IMR-90 (cell line): Measurements from ENCODE around the gene RRP9. TPM values are rescaled to one million over a fixed set of nuclear protein-coding genes. Genes with fewer than 3 reads are reported as not detected.
A peak's percentile ranks its signal among the peaks of the same experiment; 100 is the strongest.
"Not testable (repeated sequence)": the region's sequence is repeated elsewhere in the genome, so short reads cannot be mapped to it uniquely, and the experiment has no call there.

ENCODE experiments used
- ATAC-seq: fragments of 200-7000 bp; cut with Tn5 transposase; 2 replicates; pipeline ENCODE4 v1.9.1; 2020; ENCODE audit warnings: low read depth, mild to moderate bottlenecking, moderate library complexity
- BruUV-seq: library from RNA; stranded (reverse); fragments of 400-500 nt; replicated peaks from 2 replicates; lab custom pipeline; 2021; lab: Mats Ljungman, UMichigan
- CTCF ChIA-PET: fragments of 300-600 bp; formaldehyde crosslinking; extraction: SDS; loops from one replicate; lab custom pipeline; 2021; ENCODE audit warnings: antibody characterized with exemption; lab: Yijun Ruan, JAX
- POLR2A ChIA-PET: fragments of 300-600 bp; sonication (Branson Sonifier 250); formaldehyde crosslinking; loops from one replicate; lab custom pipeline; 2022; ENCODE audit warnings: antibody characterized with exemption; ENCODE audit not compliant: unreplicated experiment; lab: Charles Lee
- DNase-seq: peaks from one replicate; pipeline ENCODE4 v3.0.0; 2013
- H2AFZ ChIP-seq: replicated peaks from 2 replicates; pipeline ENCODE3; 2013; ENCODE audit warnings: low read length, mild to moderate bottlenecking; ENCODE audit not compliant: poor library complexity
- H2AK5ac ChIP-seq: 2 replicates; pipeline ENCODE4 v1.6.1; 2013; ENCODE audit warnings: low read depth, low read length, inconsistent platforms
- H2AK9ac ChIP-seq: replicated peaks from 2 replicates; pipeline ENCODE3; 2013; ENCODE audit warnings: mild to moderate bottlenecking, low read depth, low read length, moderate library complexity; ENCODE audit not compliant: poor library complexity
- H2BK120ac ChIP-seq: 2 replicates; pipeline ENCODE4 v1.6.1; 2013; ENCODE audit warnings: low read depth, low read length, inconsistent platforms
- H2BK15ac ChIP-seq: 3 replicates; pipeline ENCODE4 v1.6.1; 2013; ENCODE audit warnings: low read depth, low read length, inconsistent platforms
- H2BK20ac ChIP-seq: 2 replicates; pipeline ENCODE4 v1.6.1; 2013; ENCODE audit warnings: low read depth, mild to moderate bottlenecking, inconsistent platforms, low read length, moderate library complexity
- H2BK5ac ChIP-seq: 2 replicates; pipeline ENCODE4 v1.6.1; 2013; ENCODE audit warnings: mild to moderate bottlenecking, low read depth, low read length, inconsistent platforms; ENCODE audit not compliant: poor library complexity, severe bottlenecking
- H3K14ac ChIP-seq: replicated peaks from 2 replicates; pipeline ENCODE4 v1.6.1; 2013; ENCODE audit warnings: low read depth, low read length, inconsistent platforms
- H3K18ac ChIP-seq: 2 replicates; pipeline ENCODE4 v1.6.1; 2013; ENCODE audit warnings: low read depth, low read length, control low read depth
- H3K23ac ChIP-seq: 2 replicates; pipeline ENCODE4 v1.6.1; 2013; ENCODE audit warnings: low read depth, low read length, inconsistent platforms
- H3K27ac ChIP-seq: 2 replicates; pipeline ENCODE4 v1.5.1; 2013; ENCODE audit warnings: mild to moderate bottlenecking, control low read depth, low read length; ENCODE audit not compliant: insufficient read depth
- H3K27me3 ChIP-seq: 2 replicates; pipeline ENCODE4 v1.6.1; 2013; ENCODE audit warnings: low read length; ENCODE audit not compliant: control insufficient read depth, insufficient read depth
- H3K36me3 ChIP-seq: 2 replicates; pipeline ENCODE4 v1.6.1; 2013; ENCODE audit warnings: low read length, mixed read lengths; ENCODE audit not compliant: control insufficient read depth, insufficient read depth
- H3K4ac ChIP-seq: 2 replicates; pipeline ENCODE4 v1.6.1; 2013; ENCODE audit warnings: low read depth, low read length, inconsistent platforms
- H3K4me1 ChIP-seq: 2 replicates; pipeline ENCODE4 v1.6.1; 2013; ENCODE audit warnings: low read length, mixed read lengths; ENCODE audit not compliant: control insufficient read depth, insufficient read depth
- H3K4me2 ChIP-seq: 2 replicates; pipeline ENCODE4 v1.6.1; 2013; ENCODE audit warnings: low read depth, mild to moderate bottlenecking, control low read depth, low read length, moderate library complexity
- H3K4me3 ChIP-seq: 2 replicates; pipeline ENCODE4 v1.5.1; 2013; ENCODE audit warnings: low read depth, mild to moderate bottlenecking, control low read depth, low read length, moderate library complexity; ENCODE audit not compliant: insufficient read depth
- H3K56ac ChIP-seq: 2 replicates; pipeline ENCODE4 v1.6.1; 2013; ENCODE audit warnings: low read length, inconsistent platforms; ENCODE audit not compliant: insufficient read depth; ENCODE audit errors: extremely low read depth
- H3K79me1 ChIP-seq, 2 experiments: 2 replicates each; pipeline ENCODE4 v1.6.1; 2013; ENCODE audit warnings: low read length in 2 of 2, inconsistent platforms in 1 of 2, low read depth in 1 of 2
- H3K9ac ChIP-seq: 2 replicates; pipeline ENCODE4 v1.6.1; 2013; ENCODE audit warnings: low read depth, low read length, control low read depth
- H3K9me1 ChIP-seq: 2 replicates; pipeline ENCODE4 v1.6.1; 2013; ENCODE audit warnings: low read length, inconsistent platforms; ENCODE audit not compliant: insufficient read depth
- H3K9me3 ChIP-seq: 2 replicates; pipeline ENCODE4 v1.6.1; 2013; ENCODE audit warnings: low read length; ENCODE audit not compliant: control insufficient read depth, insufficient read depth
- H4K20me1 ChIP-seq: 2 replicates; pipeline ENCODE4 v1.6.1; 2013; ENCODE audit warnings: low read length, inconsistent platforms; ENCODE audit not compliant: insufficient read depth
- H4K5ac ChIP-seq: 2 replicates; pipeline ENCODE4 v1.6.1; 2013; ENCODE audit warnings: mild to moderate bottlenecking, low read depth, low read length, control low read depth
- H4K8ac ChIP-seq, 2 experiments: 2 replicates each; pipeline ENCODE4 v1.6.1; 2013; ENCODE audit warnings: low read depth in 2 of 2, low read length in 2 of 2, control low read depth in 1 of 2, inconsistent platforms in 1 of 2
- H4K91ac ChIP-seq: 2 replicates; pipeline ENCODE4 v1.6.1; 2013; ENCODE audit warnings: low read depth, low read length, inconsistent platforms; ENCODE audit not compliant: insufficient read depth
- BHLHE40 ChIP-seq: fragments of 150-350 bp; IDR thresholded peaks from 2 replicates; pipeline ENCODE4 v1.6.1; 2016; ENCODE audit warnings: mild to moderate bottlenecking, low read depth, low read length
- MAZ ChIP-seq: IDR thresholded peaks from 2 replicates; pipeline ENCODE4 v1.6.1; 2012; ENCODE audit warnings: low read depth, mild to moderate bottlenecking, low read length, improper control_type of control experiment, moderate library complexity, borderline replicate concordance
- WGBS, 2 experiments: methylation state at CpG; one replicate each; pipeline versions ENCODE4 v1.1.5 to v1.1.7; 2013; ENCODE audit warnings: missing lambda C conversion rate in 2 of 2; ENCODE audit not compliant: insufficient read length in 1 of 2; ENCODE audit errors: extremely low coverage in 2 of 2; 5-methylcytosine and 5-hydroxymethylcytosine counted together
- dilution Hi-C: fragments of 300-500 bp; cut with HindIII; formaldehyde crosslinking; loops from one replicate; pipeline ENCODE4 v1.14.3; 2018; ENCODE audit warnings: low sequenced_read_pairs; ENCODE audit not compliant: unreplicated experiment
- in situ Hi-C: fragments of 300-500 bp; cut with MboI; formaldehyde crosslinking; loops from 3 replicates; pipeline ENCODE4 v1.14.3; 2019; ENCODE audit warnings: low sequenced_read_pairs, inconsistent platforms, mixed read lengths
- intact Hi-C: fragments of 100-400 bp; cut with micrococcal nuclease; formaldehyde crosslinking; loops from 2 replicates; pipeline ENCODE4 v1.10.0; 2022
- polyA plus RNA-seq, 3 experiments: library from polyadenylated mRNA; depleted of rRNA; stranded (reverse); fragments of >200 nt; gene quantifications; 2 replicates each; pipeline ENCODE4 v1.2.3, GENCODE V29; 2012; ENCODE audit warnings: low replicate concordance in 1 of 3
- total RNA-seq: library from RNA; depleted of rRNA; stranded (reverse); fragments of >200 nt; gene quantifications from 2 replicates; pipeline ENCODE4 v1.2.3, GENCODE V29; 2012
- TF ChIP-seq, protein P1 (sequence below): conservative IDR thresholded peaks from 2 replicates; pipeline ENCODE4 v1.5.1; 2012; ENCODE audit warnings: mild to moderate bottlenecking, low read depth, low read length, improper control_type of control experiment

RRP9 gene
- total and polyA plus RNA-seq, 2 of the 4 experiments (the other 2 are of a cell fraction) = 30.9 to 39.8 TPM

DNA sequence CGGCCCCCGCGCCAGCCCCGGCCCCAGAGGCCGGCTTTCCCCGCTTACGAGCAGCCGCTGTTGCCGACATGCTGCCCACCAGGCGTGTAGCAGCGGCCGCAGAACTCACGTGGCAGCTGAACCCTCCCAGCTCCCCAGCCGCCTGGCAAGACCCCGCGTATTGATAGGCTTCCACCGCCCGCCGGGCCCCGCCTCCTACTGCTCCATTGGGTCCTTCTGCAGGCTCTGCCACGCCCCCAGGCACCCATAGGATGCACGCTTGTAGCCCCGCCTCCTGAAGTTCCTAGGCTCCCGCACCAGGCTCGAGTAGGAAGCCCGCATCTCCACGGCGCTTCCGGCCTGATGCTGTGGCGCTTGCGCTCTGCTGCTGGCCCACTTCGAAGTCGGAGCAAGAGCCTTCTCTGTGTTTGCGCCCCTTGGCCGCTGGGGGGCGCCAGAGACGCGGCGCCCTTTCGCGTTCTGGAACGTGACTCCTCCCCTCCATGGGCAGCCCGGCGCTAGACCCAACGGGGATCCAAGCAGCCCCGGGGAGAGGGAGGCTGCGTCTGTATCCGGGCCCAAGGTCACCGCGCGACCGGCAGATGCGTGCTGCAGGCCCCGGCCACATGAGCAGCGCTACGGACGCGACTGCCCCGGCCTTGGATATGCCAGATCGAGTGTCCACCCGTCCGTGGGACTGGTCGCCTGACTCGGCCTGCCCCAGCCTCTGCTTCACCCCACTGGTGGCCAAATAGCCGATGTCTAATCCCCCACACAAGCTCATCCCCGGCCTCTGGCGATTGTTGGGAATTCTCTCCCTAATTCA, at the start of gene RRP9, which contains the start of gene PARP3 (continued):
- TF ChIP-seq, protein P1, sequence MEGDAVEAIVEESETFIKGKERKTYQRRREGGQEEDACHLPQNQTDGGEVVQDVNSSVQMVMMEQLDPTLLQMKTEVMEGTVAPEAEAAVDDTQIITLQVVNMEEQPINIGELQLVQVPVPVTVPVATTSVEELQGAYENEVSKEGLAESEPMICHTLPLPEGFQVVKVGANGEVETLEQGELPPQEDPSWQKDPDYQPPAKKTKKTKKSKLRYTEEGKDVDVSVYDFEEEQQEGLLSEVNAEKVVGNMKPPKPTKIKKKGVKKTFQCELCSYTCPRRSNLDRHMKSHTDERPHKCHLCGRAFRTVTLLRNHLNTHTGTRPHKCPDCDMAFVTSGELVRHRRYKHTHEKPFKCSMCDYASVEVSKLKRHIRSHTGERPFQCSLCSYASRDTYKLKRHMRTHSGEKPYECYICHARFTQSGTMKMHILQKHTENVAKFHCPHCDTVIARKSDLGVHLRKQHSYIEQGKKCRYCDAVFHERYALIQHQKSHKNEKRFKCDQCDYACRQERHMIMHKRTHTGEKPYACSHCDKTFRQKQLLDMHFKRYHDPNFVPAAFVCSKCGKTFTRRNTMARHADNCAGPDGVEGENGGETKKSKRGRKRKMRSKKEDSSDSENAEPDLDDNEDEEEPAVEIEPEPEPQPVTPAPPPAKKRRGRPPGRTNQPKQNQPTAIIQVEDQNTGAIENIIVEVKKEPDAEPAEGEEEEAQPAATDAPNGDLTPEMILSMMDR = peak; percentile 99
- TF ChIP-seq BHLHE40 (peak; percentile 70), MAZ (peak; percentile 66)

DNA sequence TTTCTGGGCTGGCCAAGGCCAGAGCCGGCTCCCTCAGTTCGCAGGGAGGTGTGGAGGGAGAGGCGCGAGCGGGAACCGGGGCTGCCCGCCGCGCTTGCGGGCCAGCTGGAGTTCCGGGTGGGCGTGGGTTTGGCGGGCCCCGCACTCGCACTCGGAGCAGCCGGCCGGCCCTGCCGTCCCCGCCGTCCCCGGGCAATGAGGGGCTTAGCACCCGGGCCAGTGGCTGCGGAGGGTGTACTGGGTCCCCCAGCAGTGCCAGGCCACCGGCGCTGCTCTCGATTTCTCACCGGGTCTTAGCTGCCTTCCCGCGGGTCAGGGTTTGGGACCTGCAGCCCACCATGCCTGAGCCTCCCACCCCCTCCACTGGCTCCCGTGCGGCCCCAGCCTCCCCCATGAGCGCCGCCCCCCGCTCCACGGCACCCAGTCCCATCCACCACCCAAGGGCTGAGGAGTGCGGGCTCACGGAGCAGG, 48.8 kb upstream of the RRP9 start:
- H2BK5ac ChIP-seq, BruUV-seq, H3K9ac ChIP-seq, H3K56ac ChIP-seq, DNase-seq, ATAC-seq, intact Hi-C loops, H2AK5ac ChIP-seq, H3K4ac ChIP-seq, H3K14ac ChIP-seq, H3K27me3 ChIP-seq, H3K27ac ChIP-seq, H4K8ac ChIP-seq, H3K18ac ChIP-seq, in situ Hi-C loops, H4K5ac ChIP-seq, dilution Hi-C loops, CTCF ChIA-PET, H2BK15ac ChIP-seq, H2AK9ac ChIP-seq, H2BK120ac ChIP-seq, H3K9me1 ChIP-seq, H2BK20ac ChIP-seq, H3K23ac ChIP-seq, H2AFZ ChIP-seq, H3K9me3 ChIP-seq, H3K4me2 ChIP-seq, H3K4me3 ChIP-seq, H4K91ac ChIP-seq: not testable (repeated sequence)
- peaks cover 18% of the 10 kb centered on the region; the same call in 1 of the 2 replicates for H4K20me1 ChIP-seq
- peaks cover 31% of the 10 kb centered on the region for H3K36me3 ChIP-seq
- POLR2A ChIA-PET = interaction anchor here (0.6 kb wide), 1 partner anchor 98 kb away, joined by 5 read pairs; no protein-coding TSS in a partner anchor
- peaks cover 24 to 56% of the 10 kb centered on the region in 2 experiments; a peak in 3 of 4 replicates for H3K79me1 ChIP-seq
- H3K4me1 ChIP-seq = peaks cover 11% of the 10 kb centered on the region
- WGBS, 2 experiments = 87% methylated on average over 5 of the region's 38 CpGs; no CpG with 5 or more reads in 1 of the 2 experiments
